Islet precursor cell (in vitro differentiated cells): ENCODE results near the gene PRM1.
"Not testable (repeated sequence)": the region's sequence is repeated elsewhere in the genome, so short reads cannot be mapped to it uniquely, and the experiment has no call there.

ENCODE experiments used
- DNase-seq: peaks from one replicate; pipeline ENCODE4 v3.0.0-alpha.2; 2018

Gene PRM1

GRCh38 chr16:11296706-11297491, 15.8 kb upstream of the PRM1 start:
- DNase-seq, result no peak

GRCh38 chr16:11296351-11296705, 15.2 kb upstream of the PRM1 start:
- no peak for DNase-seq

GRCh38 chr16:11295672-11296071, 14.5 kb upstream of the PRM1 start:
- DNase-seq, result no peak

GRCh38 chr16:11292076-11292748, 11.1 kb upstream of the PRM1 start:
- no peak for DNase-seq

DNA sequence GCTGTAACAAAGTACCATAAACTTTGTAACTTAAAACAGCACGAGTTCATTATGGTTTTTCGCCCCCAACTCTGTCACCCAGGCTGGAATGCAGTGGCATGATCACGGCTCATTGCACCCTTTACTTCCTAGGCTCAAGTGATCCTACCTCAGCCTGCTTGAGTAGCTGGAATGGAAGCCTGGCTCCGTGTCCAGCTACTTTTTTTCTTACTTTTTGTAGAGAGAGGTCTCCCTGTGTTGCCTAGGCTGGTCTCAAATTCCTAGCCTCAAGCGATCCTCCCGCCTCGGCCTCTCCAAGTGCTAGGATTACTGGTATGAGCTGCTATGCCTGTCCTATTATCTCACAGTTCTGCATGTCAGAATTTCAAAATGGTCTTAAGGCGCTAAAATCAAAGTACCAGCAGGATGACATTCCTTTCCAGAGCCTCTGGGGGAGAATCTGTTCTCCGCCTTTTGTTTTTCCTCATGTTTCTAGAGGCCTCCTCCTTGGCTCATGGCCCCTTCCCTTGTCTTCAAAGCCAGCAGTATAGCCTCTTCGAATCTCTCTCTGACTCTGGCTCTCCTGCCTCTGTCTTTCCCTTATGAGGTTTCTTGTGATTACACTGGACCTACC, 10.1 kb upstream of the PRM1 start:
- peak; percentile 78 for DNase-seq

- DNase-seq, result no peak
These were observed 9.2 kb upstream of the PRM1 start for GRCh38 chr16:11290102-11290893.

GRCh38 chr16:11289696-11290095, 8.6 kb upstream of the PRM1 start:
- not testable (repeated sequence) for DNase-seq

DNA sequence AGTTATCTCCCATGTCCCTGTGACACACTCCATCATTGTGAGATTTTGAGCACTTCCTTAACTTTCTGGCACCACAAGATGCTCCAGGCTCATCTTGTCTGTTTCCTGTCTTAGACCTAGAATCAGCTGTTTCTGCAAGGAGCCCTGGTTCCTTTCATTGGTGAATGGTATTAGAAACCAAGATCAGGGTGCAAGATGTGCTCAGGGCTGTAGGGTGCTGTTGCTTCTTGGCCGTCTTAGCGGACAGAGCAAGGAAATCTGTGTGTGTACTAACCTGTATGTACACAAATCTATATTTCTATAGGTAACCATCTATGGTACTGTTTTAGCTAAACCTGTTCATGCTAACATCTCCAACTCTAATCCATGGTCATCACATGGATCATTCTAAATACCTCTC, 8.1 kb upstream of the PRM1 start:
- no peak for DNase-seq

GRCh38 chr16:11285842-11286241, 4.7 kb upstream of the PRM1 start:
- DNase-seq, result no peak

DNA sequence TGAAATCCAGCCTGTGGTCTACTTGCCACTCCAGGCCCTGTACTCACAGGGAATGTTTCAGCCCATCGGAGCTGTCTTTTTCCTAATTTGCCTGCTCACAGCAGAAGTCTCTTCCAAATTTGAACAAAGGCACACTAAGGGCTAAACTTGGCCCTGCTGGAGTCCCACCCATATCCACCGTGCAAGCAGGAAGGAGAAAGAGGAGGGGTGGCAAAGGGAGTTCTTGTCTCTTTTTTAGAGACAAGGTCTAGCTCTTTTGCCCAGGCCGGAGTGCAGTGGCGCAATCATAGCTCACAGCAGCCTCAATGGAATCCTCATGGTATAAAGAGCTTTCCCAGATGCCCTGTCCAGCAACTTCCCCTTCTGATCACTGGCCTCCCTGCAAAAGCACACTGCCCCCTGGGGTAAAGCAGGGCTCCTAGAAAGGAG, 2.7 kb upstream of the PRM1 start:
- DNase-seq, result peak; percentile 69

- DNase-seq, result no peak
These were observed 2.2 kb downstream of the PRM1 start for GRCh38 chr16:11278681-11279628.

GRCh38 chr16:11277607-11278337, 3.4 kb downstream of the PRM1 start:
- no peak for DNase-seq

GRCh38 chr16:11276896-11277593, 4.1 kb downstream of the PRM1 start:
- DNase-seq, result no peak

DNA sequence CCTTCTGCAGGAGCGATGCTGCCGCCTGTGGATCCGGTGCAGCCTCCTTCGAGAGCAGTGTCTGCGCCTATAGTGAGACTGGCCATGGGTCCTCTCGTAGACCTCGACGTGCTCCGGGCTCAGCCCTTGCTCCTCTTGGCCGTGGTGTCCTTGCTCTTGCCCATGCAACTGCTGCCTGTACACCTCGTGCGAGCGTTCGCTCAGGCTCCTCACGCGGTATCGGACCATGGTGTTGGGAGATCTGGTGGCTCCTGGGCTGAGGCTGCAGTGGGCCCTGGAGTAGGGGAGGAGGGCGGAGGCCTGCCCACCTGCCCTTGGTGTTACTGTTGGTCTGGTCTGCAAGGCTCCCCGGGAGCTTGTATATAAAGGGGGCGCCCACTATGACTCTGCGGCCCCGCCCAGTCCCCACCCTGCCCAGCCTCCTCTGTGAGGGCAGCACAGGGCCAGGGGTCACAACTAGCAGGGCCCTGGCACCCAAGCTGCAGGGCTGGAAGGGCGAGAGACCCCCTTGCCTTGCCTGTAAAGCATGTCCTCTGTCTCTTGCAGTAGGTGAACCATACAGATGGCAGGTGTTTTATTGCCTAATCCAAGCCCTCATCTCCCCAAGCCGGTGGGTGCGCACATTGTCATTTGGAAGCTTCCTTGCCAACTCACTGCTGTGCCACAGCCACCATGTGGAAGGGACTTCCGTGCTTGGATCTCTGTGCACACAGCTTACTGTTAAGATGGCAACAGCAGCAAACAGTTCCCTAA, 4.8 kb downstream of the PRM1 start, which contains the start of gene PRM2:
TSS of gene PRM2 (minus strand) at position 338 of the 753 bp plus-strand sequence. CDS start at position 228, 110 bp downstream.
- no peak for DNase-seq

DNA sequence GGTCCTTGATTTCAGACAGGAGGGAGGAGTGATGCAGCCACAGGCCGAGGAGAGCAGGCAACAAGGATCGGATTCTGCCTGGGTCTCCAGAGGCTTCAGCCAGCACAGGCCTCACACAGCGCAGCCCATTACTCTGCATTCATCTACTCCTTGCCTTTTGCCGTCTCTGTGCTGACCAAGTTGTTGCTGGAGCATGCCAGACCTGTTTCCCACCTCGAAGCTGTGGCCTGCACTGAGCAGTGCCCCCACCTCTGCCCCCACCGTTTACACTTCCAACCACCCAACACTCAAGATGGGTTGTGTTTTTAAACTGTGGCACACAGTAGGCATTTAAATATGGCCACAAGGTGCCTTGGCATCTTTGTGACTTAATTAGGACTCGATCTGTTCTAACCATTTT, 6.2 kb downstream of the PRM1 start:
- DNase-seq, result no peak

DNA sequence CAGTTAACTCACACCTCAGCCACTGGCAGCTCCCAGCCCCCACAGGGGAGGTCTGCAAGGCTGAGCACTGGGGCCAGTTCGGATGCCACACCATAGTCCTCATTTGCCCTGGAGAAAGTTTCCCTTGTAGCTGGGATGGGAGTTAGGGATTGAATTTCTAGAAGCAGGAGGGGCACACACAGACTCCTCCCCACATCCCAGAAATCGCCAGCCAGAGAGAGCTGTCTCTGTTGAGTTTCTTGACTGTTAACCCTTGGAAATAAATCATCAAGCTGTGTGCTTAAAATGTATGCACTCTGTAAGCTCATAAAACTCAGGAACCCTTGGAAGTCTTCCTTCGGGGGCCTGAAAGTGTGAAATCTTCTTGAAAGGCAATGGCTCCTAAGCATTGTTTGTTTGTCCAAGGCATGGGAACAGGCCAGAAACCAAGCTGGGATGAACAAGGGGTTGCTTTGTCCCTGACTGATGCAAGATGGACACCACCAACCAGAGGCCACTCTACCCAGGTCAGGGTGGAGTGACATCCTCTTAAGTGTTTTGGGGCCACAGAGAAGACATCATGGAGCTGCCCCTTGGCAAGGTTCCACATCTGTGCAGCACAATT, 7.3 kb downstream of the PRM1 start:
- peak; percentile 76 for DNase-seq

DNA sequence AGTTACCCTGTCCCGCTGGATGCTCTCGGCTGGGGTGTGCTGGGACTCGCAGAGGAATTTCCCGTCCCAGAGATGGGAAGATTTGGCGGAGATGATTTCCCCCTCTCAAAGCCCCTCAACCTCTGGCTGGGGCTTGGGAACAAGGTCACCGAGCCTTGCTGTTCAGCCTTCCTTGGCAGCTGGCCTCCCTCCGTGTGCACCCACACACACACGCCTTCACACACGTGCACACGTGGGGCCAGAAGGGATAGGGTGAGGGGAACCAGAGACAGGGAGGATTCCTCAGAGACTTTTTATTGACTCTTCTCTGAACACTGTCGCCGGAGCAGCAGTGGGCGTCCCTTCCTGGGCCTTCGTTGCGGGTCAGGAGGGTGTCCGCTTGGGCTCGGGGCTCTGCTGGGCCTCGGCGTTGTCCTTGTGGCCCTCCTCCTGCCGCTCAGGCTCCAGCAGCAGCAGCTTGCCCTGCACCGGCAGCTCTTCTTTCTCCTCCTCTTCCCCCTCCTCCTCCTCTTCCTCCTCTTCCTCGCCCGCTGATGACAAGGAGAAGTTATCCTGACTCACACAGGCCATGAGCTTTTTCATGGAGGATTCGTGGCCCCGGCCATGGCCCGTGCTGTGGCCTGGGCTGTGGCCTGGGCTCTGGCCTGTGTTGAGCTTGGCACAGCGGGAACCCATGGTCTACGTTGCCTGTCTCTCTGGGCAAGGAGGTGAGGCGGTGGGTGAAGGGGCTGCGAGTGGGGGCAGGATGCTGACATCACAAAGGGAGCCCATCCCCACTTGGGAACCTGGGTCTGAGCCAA, 8.0 kb downstream of the PRM1 start, which contains the start of gene PRM3:
TSS of gene PRM3 (minus strand) at position 709 of the 800 bp plus-strand sequence. CDS start at position 675, 34 bp downstream.
- DNase-seq, result no peak

DNA sequence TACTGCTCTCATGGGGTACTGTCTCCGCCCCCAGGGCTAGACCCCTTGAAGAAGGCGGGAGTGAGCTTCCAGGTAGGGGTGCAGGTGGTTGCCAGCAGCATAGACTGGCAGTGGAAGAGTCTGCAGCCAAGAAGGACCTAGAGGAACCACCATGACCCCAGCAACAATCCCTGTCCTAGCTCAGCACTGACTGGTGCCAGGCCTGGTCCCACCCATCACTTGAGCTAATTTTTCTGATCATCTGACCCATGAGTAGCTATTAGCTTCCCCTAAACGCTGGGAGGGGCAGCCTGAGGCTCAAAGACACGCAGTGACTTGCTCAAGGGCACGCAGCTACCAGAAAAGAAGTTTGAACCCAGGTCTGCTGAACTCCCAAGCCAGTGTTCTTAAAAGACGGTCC, 8.6 kb downstream of the PRM1 start:
- DNase-seq, result no peak
